Colonic mucosa (tissue), 4 donors: Measurements from ENCODE around the gene BICC1. TPM values are rescaled to one million over a fixed set of nuclear protein-coding genes. Genes with fewer than 3 reads are reported as not detected.

Experiments
- DNase-seq: peaks from one replicate; pipeline ENCODE4 v3.0.0-alpha.2; 2020
- H3K27ac ChIP-seq: fragments of 200-600 bp; one replicate; pipeline ENCODE4 v1.8.0; 2021
- H3K27me3 ChIP-seq: fragments of 200-600 bp; one replicate; pipeline ENCODE4 v1.8.0; 2021
- H3K36me3 ChIP-seq: fragments of 200-600 bp; one replicate; pipeline ENCODE4 v1.8.0; 2021
- H3K4me1 ChIP-seq: fragments of 200-600 bp; one replicate; pipeline ENCODE4 v1.8.0; 2021; ENCODE audit warnings: mild to moderate bottlenecking
- H3K4me3 ChIP-seq: fragments of 200-600 bp; one replicate; pipeline ENCODE4 v1.8.0; 2021
- H3K9ac ChIP-seq, 2 donors: one replicate each; pipeline ENCODE4 v1.7.0; 2013; ENCODE audit warnings: control low read depth in 2 of 2, low read depth in 2 of 2, low read length in 2 of 2
- H3K9me3 ChIP-seq: fragments of 200-600 bp; one replicate; pipeline ENCODE4 v1.8.0; 2021
- intact Hi-C: fragments of 100-400 bp; cut with DNase I; formaldehyde crosslinking; loops from one replicate; pipeline ENCODE4 v1.14.1; 2022
- total RNA-seq, 2 donors: library from RNA; stranded (reverse); fragmentation: NEBNext Ultra II Directional in 1 of 2; extraction: Animal tissue kit (Norgen Biotek cat#: 25700) in 1 of 2; gene quantifications; one replicate each; pipeline ENCODE4 v1.2.1, GENCODE V29; 2021
- TF ChIP-seq, protein P1 (sequence below): fragments of 200-600 bp; IDR thresholded peaks from one replicate; pipeline ENCODE4 v1.8.0; 2022; ENCODE audit warnings: antibody characterized with exemption, mild to moderate bottlenecking
- donor health status: healthy.
- donor health status: DM: no; HTN: no; CAD: no.
- donor health status: DM: no; HTN: no; CAD: no.

Gene BICC1
- total RNA-seq, 2 donors from 2014 or later = 1.3 to 2.9 TPM

DNA sequence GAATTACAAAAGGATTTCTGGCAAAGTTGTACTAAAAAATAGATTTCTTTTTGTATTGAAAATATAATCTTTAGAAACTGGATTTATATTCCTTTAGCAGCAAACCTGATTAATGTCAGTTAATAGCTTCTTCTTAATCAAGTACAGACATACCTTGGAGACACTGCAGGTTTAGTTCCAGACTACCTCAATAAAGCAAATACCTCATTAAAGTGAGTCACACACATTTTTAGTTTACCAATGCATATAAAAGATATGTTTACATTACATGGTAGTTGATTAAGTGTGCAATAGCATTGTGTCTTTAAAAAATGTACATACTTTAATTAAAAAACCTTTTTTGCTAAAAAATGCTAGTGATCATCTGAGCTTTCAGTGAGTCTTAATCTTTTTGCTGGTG is 215.0 kb downstream of the BICC1 start:
- Histone ChIP-seq H3K36me3 (no peaks in the 10 kb centered on the region), H3K27me3 (no peaks in the 10 kb centered on the region), H3K27ac (no peak overlapping the region), H3K9me3 (no peaks in the 10 kb centered on the region), H3K4me1 (no peaks in the 10 kb centered on the region), H3K4me3 (no peak overlapping the region), H3K9ac (no peak overlapping the region)
- no peak for DNase-seq
- intact Hi-C loops = no loop called here
- TF ChIP-seq, protein P1, sequence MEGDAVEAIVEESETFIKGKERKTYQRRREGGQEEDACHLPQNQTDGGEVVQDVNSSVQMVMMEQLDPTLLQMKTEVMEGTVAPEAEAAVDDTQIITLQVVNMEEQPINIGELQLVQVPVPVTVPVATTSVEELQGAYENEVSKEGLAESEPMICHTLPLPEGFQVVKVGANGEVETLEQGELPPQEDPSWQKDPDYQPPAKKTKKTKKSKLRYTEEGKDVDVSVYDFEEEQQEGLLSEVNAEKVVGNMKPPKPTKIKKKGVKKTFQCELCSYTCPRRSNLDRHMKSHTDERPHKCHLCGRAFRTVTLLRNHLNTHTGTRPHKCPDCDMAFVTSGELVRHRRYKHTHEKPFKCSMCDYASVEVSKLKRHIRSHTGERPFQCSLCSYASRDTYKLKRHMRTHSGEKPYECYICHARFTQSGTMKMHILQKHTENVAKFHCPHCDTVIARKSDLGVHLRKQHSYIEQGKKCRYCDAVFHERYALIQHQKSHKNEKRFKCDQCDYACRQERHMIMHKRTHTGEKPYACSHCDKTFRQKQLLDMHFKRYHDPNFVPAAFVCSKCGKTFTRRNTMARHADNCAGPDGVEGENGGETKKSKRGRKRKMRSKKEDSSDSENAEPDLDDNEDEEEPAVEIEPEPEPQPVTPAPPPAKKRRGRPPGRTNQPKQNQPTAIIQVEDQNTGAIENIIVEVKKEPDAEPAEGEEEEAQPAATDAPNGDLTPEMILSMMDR = no peak

DNA sequence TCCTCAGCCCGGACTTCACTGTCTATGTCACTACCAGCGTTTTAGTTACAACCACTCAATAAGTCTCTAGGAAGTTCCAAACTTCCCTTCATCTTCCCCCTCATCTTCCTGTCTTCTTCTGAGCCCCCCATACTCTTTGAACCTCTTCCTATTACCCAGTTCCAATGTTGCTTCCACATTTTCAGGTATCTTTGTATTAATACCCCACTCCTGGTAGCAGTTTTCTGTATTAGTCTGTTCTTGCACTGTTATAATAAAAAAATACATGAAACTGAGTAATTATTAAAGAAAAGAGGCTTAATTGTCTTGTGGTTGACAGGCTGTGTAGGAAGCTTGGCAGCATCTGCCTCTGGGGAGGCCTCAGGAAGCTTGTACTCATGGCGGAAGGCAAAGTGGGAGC is 218.6 kb downstream of the BICC1 start:
- intact Hi-C loops = no loop called here
- TF ChIP-seq, protein P1 = no peak
- Histone ChIP-seq H3K9ac (no peak overlapping the region), H3K4me1 (no peaks in the 10 kb centered on the region), H3K27ac (no peak overlapping the region), H3K4me3 (no peak overlapping the region), H3K27me3 (no peaks in the 10 kb centered on the region), H3K36me3 (no peaks in the 10 kb centered on the region), H3K9me3 (no peaks in the 10 kb centered on the region)
- DNase-seq = no peak

DNA sequence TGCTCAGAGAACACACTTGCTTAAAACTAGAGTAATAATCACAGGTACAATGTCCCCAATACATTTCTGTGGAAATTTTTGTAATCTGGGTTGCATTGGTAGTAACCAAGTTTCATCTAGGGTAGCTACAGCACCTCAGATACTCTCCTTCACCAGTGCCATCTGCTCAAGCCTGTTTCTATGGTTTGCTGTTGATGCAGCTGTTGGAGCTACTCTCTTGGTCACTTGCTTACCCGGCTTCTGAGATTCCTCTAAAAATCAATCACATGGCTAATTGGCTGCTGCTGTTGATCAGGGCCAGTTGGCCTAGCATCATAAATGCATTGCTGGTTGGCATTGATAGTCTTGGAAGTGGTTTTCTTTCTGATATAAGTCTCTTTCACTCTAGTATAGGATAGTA is 220.8 kb downstream of the BICC1 start:
- H3K36me3 ChIP-seq = no peaks in the 10 kb centered on the region
- no peak overlapping the region for H3K27ac ChIP-seq
- intact Hi-C loops = no loop called here
- H3K27me3 ChIP-seq = no peaks in the 10 kb centered on the region
- no peaks in the 10 kb centered on the region for H3K4me1 ChIP-seq
- no peak for DNase-seq
- H3K9me3 ChIP-seq = no peaks in the 10 kb centered on the region
- H3K9ac ChIP-seq = no peak overlapping the region
- no peak overlapping the region for H3K4me3 ChIP-seq
- TF ChIP-seq, protein P1 = no peak

DNA sequence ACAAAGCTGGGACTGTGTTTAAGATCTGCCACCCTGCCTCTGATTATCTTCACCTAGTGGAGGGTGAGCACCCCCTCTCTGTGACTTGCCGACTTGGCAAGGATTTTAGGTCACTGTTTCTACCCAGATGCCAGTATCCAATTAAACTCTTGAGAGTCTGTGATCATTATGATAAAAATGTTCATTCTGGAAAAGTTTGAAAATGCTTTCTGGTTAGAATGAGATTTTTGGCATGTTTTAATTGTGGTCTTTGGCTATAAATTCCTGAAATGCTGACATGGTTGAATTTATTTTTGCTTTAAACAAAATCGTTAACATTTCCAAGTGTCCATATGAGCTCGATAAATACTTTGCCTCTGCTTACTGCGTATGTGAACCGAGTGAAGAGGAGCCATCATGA is 221.4 kb downstream of the BICC1 start:
- Histone ChIP-seq H3K9me3 (no peaks in the 10 kb centered on the region), H3K4me3 (no peak overlapping the region), H3K36me3 (no peaks in the 10 kb centered on the region), H3K9ac (no peak overlapping the region), H3K4me1 (no peaks in the 10 kb centered on the region), H3K27ac (no peak overlapping the region), H3K27me3 (no peaks in the 10 kb centered on the region)
- intact Hi-C loops = no loop called here
- no peak for DNase-seq
- TF ChIP-seq, protein P1 = no peak

DNA sequence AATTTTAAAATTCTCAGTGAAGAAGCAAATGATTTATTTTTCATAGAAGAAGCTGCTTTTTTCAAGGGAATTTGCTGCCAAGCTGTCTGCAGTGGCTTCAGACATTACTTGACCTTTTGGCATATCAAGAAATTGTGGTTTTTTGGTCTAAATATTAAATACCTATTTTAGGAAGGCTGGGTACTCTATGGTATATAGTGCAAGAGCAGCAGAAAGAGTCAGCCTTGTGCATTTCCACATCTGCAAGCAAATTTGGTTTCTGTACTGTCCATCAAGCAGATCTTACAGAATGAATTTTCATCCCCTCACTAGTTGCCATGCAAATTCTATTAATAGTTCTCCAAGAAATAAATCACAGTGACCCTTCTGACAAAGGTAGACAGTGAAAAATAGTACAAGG is 222.0 kb downstream of the BICC1 start:
- H3K4me3 ChIP-seq = no peak overlapping the region
- H3K9ac ChIP-seq = no peak overlapping the region
- H3K4me1 ChIP-seq = no peaks in the 10 kb centered on the region
- H3K9me3 ChIP-seq = no peaks in the 10 kb centered on the region
- no peaks in the 10 kb centered on the region for H3K27me3 ChIP-seq
- TF ChIP-seq, protein P1 = no peak
- no peaks in the 10 kb centered on the region for H3K36me3 ChIP-seq
- no peak for DNase-seq
- H3K27ac ChIP-seq = no peak overlapping the region
- intact Hi-C loops = no loop called here

DNA sequence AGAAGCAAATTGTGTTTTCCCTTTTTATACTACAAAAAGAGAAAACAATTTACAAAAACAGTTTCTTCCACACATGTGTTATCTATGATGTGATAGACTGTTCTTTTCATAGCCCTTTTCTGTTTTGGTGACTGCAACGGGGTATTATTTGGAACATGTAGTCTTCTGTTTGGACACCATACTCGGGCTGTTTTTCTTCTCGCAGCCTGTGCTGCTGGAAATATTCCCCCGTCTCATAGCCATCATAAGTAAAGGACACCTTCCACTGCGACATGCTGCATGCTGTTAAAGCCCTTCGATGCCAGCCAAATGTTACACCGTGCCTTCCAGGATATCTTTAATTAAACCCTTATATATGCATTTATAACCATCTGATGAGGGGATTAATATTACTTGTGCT is 222.4 kb downstream of the BICC1 start:
- TF ChIP-seq, protein P1 = no peak
- no peaks in the 10 kb centered on the region for H3K36me3 ChIP-seq
- intact Hi-C loops = no loop called here
- DNase-seq = no peak
- H3K9ac ChIP-seq = no peak overlapping the region
- no peaks in the 10 kb centered on the region for H3K27me3 ChIP-seq
- H3K27ac ChIP-seq = no peak overlapping the region
- H3K4me1 ChIP-seq = no peaks in the 10 kb centered on the region
- H3K9me3 ChIP-seq = no peaks in the 10 kb centered on the region
- H3K4me3 ChIP-seq = no peak overlapping the region
